ENCODE results near the gene FLNA.
"Not testable (repeated sequence)": the region's sequence is repeated elsewhere in the genome, so short reads cannot be mapped to it uniquely, and the experiment has no call there.

DNA sequence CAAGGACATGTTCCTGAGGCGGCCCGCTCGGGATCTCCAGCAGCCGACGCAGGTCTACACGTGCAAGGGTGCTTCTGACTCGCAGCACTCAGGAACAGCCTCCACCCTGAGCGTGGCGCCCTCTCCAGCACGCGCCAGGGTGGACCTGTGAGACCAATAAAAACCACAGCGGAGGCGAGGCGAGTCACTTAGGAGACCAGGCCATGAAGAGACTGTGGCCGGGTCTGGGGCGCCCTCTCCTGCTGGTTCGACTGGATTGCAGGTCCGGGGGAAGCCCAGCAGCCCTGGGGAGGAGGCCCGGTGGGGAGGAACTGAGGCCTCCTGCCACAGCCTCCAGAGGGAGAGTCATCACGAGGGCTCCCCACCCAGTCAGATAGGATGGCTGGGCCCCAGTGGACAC is 13.7 kb upstream of the FLNA start:
- TF ChIP-seq, protein P1, sequence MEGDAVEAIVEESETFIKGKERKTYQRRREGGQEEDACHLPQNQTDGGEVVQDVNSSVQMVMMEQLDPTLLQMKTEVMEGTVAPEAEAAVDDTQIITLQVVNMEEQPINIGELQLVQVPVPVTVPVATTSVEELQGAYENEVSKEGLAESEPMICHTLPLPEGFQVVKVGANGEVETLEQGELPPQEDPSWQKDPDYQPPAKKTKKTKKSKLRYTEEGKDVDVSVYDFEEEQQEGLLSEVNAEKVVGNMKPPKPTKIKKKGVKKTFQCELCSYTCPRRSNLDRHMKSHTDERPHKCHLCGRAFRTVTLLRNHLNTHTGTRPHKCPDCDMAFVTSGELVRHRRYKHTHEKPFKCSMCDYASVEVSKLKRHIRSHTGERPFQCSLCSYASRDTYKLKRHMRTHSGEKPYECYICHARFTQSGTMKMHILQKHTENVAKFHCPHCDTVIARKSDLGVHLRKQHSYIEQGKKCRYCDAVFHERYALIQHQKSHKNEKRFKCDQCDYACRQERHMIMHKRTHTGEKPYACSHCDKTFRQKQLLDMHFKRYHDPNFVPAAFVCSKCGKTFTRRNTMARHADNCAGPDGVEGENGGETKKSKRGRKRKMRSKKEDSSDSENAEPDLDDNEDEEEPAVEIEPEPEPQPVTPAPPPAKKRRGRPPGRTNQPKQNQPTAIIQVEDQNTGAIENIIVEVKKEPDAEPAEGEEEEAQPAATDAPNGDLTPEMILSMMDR (IDR thresholded peaks at IDR 0.05 in 4 of 5, conservative IDR thresholded peaks at IDR 0.05 in 1 of 5), result not testable (repeated sequence)
- not testable (repeated sequence) for TF ChIP-seq POLR2A (IDR thresholded peaks at IDR 0.05)
